WI38 (cell line): ENCODE measurements around the gene ASTN1.

Source experiments
- H3K4me3 ChIP-seq: 2 replicates; pipeline ENCODE4 v1.5.1; 2011; ENCODE audit warnings: low read depth, mild to moderate bottlenecking, control low read depth, low read length
- TF ChIP-seq, protein P1 (sequence below): IDR thresholded peaks from 2 replicates; pipeline ENCODE4 v1.5.1; 2012; ENCODE audit warnings: low read depth, mild to moderate bottlenecking, control low read depth, low read length

The ASTN1 gene

DNA sequence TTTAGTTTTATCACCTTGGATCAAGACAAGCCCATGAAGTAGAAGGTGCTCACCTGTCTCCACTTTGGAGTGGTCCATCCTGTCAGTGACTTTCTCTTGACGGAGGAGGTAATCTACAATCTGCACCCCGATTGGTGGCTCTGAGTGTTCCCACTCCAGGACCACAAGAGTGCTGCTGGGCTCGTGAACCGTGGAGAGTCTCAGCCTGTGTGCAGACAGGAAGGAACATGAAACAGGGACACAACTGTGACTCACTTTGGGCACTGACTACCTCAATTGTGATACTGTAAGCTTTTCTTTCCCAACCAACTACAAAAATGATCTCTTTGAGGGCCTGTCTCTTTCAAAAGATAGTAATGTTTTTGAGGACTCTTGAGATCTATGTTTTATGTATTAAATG lies 280.2 kb downstream of the ASTN1 start:
- H3K4me3 ChIP-seq, result no peak overlapping the region
- TF ChIP-seq, protein P1, sequence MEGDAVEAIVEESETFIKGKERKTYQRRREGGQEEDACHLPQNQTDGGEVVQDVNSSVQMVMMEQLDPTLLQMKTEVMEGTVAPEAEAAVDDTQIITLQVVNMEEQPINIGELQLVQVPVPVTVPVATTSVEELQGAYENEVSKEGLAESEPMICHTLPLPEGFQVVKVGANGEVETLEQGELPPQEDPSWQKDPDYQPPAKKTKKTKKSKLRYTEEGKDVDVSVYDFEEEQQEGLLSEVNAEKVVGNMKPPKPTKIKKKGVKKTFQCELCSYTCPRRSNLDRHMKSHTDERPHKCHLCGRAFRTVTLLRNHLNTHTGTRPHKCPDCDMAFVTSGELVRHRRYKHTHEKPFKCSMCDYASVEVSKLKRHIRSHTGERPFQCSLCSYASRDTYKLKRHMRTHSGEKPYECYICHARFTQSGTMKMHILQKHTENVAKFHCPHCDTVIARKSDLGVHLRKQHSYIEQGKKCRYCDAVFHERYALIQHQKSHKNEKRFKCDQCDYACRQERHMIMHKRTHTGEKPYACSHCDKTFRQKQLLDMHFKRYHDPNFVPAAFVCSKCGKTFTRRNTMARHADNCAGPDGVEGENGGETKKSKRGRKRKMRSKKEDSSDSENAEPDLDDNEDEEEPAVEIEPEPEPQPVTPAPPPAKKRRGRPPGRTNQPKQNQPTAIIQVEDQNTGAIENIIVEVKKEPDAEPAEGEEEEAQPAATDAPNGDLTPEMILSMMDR, result no peak

DNA sequence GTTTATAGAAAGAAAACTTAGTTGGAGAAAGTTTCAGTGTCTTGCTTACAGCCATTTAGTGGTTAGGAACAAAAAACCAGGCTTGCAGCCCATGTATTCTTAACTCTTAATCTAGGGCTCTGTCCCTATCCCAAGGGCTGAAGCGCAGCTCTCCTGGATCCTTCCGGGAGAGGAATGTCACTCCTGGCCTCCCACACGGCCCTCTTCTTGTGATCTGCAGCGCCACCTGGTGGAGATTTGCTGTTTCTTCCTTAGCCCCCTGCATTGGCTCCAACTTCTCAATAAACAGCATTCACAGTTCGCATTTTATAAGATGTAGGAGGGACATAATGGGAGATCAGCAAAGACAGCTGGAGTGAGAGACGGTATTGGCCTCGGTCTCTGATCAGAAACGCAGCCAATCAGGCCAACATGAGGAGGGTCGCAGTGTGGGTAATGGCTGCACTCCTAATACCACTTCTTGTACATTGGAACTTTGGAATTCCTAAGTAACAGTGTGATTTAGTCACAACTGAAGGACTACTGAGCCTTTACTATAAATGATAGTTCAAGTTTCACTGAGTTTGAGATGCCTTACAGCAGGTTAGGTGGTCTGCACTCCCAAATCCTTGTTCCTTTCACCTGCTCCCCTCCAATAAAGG lies 283.4 kb downstream of the ASTN1 start:
- H3K4me3 ChIP-seq, result no peak overlapping the region

GRCh38 chr1:176879784-176880620 lies 284.5 kb downstream of the ASTN1 start:
- no peak overlapping the region for H3K4me3 ChIP-seq
- TF ChIP-seq, protein P1, result no peak

More for the DNA sequence above, 283.4 kb downstream of the ASTN1 start:
- TF ChIP-seq, protein P1, result peak; percentile 56

DNA sequence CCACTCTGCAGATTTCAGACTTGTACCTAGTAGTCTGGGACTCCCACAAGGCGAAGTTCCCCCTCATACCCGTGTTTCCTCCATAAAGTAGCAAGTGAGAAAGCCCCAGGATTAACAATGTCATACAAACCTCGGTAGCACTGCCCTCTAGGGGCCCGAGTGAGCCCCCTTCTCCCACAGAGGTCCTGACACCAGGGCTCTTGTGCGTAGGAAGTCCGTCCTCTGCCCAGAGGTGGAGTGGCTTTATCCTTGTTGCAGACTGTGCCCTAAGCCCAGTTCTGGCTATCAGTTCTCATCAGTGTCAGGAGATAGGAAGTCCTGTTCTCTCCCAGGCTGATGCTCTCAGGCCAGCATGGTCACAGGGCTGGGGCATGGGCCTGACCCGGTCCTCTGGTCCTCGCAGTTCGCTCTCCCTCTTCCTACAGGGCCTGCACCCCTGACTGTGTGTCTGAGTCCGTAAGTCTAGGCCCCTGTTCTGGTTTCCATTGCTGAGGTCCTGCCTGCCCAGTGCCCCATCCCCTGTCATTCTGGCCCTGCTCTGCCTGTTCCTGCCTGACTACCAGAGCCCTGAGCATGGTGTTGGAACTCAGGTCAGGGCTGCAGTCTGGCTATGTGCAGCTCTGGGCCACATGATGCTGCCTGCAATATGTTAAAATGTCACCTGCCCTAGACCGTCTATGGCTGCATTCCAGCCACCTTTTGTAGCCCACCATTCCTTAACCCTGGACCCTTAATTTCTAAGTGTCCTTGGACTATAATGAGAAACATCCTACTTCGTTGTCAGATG lies 285.6 kb downstream of the ASTN1 start:
- no peak overlapping the region for H3K4me3 ChIP-seq
- TF ChIP-seq, protein P1, result no peak

DNA sequence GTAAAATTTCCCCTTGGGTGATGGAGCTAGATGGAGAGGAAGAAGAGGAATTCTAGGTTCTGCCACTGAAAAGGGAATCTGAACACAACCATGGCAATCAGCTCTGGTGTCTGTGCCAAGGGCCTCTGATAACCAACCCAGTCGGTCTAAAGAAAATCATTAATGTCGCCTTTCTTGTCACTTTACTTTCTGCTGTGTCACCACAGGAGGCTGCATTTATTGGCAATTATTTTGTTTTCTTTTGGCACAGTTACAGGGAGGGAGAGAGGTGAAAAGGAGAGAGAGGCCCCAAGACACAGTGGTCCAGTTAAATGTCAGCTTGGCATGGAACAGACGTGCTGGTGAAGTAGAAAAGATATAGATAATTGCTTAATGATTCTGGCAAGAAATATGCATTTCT lies 287.0 kb downstream of the ASTN1 start:
- TF ChIP-seq, protein P1, result no peak
- no peak overlapping the region for H3K4me3 ChIP-seq

DNA sequence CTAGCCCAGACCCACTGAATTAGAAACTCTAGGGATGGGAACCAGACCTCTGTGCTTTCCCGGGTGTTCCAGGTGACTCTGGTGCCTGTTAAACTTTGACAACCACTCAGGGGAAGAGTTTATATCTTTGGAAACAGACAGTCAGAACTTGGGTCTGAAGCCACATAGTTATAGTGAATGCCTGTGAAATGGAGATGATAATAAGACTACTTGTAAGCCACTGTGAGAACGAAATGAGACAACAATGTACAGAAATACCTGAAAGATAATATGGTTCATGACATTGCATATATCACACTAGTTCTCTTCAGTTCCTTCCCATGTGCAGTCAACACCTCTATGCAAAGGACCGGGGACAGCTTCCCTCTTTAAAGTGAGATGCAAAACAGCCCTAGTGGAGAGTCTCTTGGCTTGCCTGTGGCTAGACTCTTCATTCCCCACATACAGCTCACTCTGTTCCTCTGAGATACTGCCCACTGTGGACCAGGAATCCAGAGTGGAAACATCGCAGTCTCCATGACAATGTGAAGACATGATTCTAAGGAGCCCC lies 287.5 kb downstream of the ASTN1 start:
- no peak overlapping the region for H3K4me3 ChIP-seq
- TF ChIP-seq, protein P1, result no peak
